ENCODE results near the gene SLC5A2. TPM values are rescaled to one million over a fixed set of nuclear protein-coding genes. Genes with fewer than 3 reads are reported as not detected.
A peak's percentile ranks its signal among the peaks of the same experiment; 100 is the strongest.

SLC5A2 gene
- total and polyA plus RNA-seq, 2 of the 13 experiments (the other 11 are each of a cell fraction or from before 2014, with no cell fraction given): 0.24 to 0.97 TPM

DNA sequence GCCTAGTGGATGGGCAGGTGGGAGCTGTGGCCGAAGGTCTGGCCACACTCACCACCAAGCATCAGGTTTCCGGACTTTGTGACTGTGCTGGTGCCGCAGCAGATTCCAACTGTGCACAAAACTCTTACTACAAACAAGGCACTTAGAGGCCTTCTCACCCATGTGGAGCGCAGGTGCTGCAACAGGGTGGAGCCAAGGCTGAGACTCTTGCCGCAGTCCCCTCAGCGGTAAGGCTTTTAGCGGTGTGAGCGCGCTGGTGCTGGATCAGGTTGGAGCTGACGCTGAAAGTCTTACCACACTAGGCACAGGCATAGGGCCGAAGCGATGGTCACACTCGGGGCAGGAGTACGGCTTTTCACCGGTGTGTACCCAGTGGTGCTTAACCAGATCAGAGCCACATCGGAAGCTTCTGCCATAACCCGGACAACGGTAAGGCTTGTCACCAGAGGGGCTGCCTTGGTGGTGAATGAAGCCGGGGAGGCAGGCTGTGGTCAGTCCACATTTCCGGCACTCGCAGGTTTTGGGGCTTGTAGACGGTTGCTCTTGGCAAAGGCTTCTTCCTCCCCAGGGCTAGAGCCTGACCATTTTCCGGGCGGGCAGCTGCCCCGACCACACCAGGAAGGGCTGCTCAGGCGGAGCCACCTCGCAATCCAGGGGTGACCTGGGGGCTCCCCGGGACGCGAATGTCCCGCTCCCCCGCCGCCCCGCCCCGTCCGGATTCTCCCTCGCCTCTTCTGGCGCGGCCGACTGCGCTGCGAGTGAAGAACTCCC lies 24.7 kb upstream of the SLC5A2 start (continued):
- TF ChIP-seq MXD4 (CRISPR knock-in tag; IDR thresholded peaks at IDR 0.05) (peak; percentile 94), MNT (IDR thresholded peaks at IDR 0.05) (peak; percentile 54), NFIB (CRISPR knock-in tag; IDR thresholded peaks at IDR 0.05; ENCODE audit: borderline replicate concordance) (no peak), ZUFSP (CRISPR knock-in tag; IDR thresholded peaks at IDR 0.05; ENCODE audit: borderline replicate concordance) (no peak), NRL (CRISPR knock-in tag; IDR thresholded peaks at IDR 0.05; ENCODE audit: borderline replicate concordance) (peak; percentile 91; the same call in 1 of the 2 replicates), ISX (CRISPR knock-in tag; conservative IDR thresholded peaks at IDR 0.05) (no peak), ZNF383 (CRISPR knock-in tag; IDR thresholded peaks at IDR 0.05; ENCODE audit: borderline replicate concordance) (0 out of 2 replicates have a peak, but pooled peaks have one; percentile 15), ZBTB39 (CRISPR knock-in tag; IDR thresholded peaks at IDR 0.05) (no peak), CBX1 (IDR thresholded peaks at IDR 0.05; ENCODE audit: low read depth) (peak; percentile 44), ZNF513 (CRISPR knock-in tag; conservative IDR thresholded peaks at IDR 0.05) (no peak), HNRNPLL (IDR thresholded peaks at IDR 0.05; ENCODE audit: low read depth, low read length, poor library complexity, severe bottlenecking) (peak; percentile 86), AGO2 (optimal IDR thresholded peaks at IDR 0.05; ENCODE audit: low read depth, low read length) (peak; percentile 9), ZNF430 (CRISPR knock-in tag; IDR thresholded peaks at IDR 0.05) (peak; percentile 98), EZH2 (conservative IDR thresholded peaks at IDR 0.05; ENCODE audit: low read depth, low read length) (no peak), ZNF24 (IDR thresholded peaks at IDR 0.05) (no peak), SMARCE1 (IDR thresholded peaks at IDR 0.05; ENCODE audit: borderline replicate concordance) (no peak), ATF4 (CRISPR knock-in tag; IDR thresholded peaks at IDR 0.05) (no peak; a peak in 1 of 4 replicates), ZNF598 (CRISPR knock-in tag; IDR thresholded peaks at IDR 0.05; ENCODE audit: borderline replicate concordance) (peak; percentile 98), HOXA7 (CRISPR knock-in tag; IDR thresholded peaks at IDR 0.05) (no peak)
- TF ChIP-seq, protein P1, sequence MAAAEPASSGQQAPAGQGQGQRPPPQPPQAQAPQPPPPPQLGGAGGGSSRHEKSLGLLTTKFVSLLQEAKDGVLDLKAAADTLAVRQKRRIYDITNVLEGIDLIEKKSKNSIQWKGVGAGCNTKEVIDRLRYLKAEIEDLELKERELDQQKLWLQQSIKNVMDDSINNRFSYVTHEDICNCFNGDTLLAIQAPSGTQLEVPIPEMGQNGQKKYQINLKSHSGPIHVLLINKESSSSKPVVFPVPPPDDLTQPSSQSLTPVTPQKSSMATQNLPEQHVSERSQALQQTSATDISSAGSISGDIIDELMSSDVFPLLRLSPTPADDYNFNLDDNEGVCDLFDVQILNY (CRISPR knock-in tag; conservative IDR thresholded peaks at IDR 0.05): no peak; the same call in 1 of the 2 replicates
